SH-SY5Y (cell line): Measurements from ENCODE around the gene MCM7.
A peak's percentile ranks its signal among the peaks of the same experiment; 100 is the strongest.

Experiments
- GATA2 ChIP-seq: IDR thresholded peaks from 2 replicates; pipeline ENCODE4 v1.6.1; 2011; ENCODE audit warnings: mild to moderate bottlenecking, low read depth, low read length
- GATA3 ChIP-seq: IDR thresholded peaks from 2 replicates; pipeline ENCODE4 v1.6.1; 2011; ENCODE audit warnings: low read depth, mild to moderate bottlenecking, low read length, moderate library complexity

MCM7 gene

DNA sequence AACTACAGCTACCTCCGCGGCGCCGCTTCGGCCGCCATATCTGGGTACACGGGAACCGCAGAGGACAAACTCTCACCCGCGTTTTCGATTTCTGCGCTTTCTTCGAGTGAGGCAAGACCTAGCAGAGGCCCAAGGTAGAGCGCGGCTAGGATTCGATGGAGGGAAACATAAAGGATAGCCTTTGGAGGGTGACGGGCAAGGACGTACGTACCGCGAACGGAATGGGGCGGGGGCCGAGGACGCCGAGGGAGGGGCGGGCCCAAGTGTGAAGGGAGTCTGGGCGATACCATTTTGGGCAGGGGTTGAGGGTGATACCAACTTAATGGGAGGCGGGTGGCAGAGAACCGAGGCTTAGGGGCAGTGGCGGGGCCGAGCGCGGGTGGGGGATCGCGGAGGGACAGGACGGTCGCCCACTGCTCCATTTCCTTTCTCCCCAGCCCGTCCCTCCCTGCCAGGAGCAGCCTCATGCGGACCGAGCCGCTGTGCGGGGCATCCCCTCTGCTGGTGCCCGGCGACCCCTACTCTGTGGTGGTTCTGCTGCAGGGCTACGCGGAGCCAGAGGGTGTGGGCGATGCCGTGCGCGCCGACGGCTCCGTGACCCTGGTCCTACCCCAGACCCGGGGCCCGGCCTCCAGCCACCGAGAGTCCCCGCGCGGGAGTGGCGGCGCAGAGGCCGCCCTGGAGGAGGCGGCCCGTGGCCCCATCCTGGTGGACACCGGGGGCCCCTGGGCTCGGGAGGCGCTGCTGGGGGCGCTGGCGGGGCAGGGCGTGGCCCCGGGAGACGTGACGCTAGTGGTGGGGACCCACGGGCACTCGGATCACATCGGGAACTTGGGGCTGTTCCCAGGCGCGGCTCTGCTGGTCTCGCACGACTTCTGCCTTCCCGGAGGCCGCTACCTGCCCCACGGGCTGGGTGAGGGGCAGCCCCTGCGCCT lies 26.0 kb upstream of the MCM7 start, which contains the start of gene MBLAC1:
TSS of gene MBLAC1 (plus strand) at position 37 of the 935 bp plus-strand sequence. CDS start at position 466, 429 bp downstream.
- TF ChIP-seq GATA3 (no peak), GATA2 (no peak)

DNA sequence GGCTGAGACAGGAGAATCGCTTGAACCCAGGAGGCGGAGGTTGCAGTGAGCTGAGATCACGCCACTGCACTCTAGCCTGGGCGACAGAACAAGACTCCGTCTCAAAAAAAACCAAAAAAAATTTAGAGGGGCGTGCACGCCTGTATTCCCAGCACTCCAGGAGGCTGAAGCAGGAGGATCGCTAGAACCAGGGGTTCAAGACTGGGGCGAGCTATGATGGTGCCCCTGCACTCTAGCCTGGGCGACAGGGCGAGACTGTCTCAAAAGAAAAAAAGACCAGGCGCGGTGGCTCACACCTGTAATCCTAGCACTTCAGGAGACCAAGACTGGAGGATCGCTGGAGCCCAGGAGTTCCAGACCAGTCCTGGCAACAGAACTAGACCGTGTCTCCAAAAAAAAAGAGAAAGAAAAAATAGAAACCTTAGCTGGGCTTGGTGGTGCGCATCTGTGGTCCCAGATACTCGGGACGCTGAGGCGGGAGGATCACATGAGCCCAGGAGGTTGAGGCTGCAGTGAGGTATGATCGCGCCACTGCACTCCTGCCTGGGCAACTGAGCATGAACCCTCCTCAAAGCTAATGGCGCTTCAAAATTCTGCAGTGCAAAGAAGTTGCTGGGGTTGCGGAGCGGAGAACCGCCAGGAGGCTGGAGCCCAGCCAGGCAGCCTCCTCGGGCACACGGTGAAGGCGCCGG lies 25.2 kb upstream of the MCM7 start:
- no peak for TF ChIP-seq GATA2
- no peak for TF ChIP-seq GATA3

DNA sequence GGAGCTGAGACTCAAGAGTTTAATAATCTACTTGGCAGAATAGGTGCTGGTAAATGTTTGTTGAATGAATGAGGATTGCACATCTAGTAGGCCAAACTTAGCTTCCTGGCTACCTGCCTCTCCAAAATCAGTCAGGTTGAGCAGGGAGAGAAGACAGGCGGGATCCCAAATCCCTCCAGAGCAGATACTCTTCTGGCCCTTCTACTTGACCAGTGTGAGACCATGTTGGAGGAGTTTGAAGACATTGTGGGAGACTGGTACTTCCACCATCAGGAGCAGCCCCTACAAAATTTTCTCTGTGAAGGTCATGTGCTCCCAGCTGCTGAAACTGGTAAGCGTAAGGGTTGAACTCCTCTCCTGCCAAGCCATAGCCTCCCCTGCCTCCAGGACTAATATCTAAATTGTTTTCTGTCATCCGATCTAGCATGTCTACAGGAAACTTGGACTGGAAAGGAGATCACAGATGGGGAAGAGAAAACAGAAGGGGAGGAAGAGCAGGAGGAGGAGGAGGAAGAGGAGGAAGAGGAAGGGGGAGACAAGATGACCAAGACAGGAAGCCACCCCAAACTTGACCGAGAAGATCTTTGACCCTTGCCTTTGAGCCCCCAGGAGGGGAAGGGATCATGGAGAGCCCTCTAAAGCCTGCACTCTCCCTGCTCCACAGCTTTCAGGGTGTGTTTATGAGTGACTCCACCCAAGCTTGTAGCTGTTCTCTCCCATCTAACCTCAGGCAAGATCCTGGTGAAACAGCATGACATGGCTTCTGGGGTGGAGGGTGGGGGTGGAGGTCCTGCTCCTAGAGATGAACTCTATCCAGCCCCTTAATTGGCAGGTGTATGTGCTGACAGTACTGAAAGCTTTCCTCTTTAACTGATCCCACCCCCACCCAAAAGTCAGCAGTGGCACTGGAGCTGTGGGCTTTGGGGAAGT lies 23.4 kb upstream of the MCM7 start:
- TF ChIP-seq GATA3: no peak
- no peak for TF ChIP-seq GATA2

DNA sequence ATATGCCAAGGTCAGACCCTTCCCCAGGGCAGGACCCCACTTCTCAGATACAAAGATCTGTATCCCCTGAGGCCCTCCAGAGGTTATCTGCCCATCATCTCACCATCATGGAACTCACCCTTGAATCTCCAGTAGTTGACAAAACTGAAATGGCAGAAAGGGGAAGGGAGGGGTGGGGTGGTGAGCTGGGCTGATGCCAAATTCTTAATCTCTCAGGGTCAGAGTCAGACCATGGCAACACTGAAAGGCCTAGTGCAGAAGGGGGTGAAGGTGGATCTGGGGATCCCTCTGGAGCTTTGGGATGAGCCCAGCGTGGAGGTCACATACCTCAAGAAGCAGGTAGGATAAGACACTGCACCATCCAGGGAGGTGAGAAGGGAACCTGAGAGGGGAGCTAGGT lies 21.4 kb upstream of the MCM7 start:
- no peak for TF ChIP-seq GATA2
- no peak for TF ChIP-seq GATA3

DNA sequence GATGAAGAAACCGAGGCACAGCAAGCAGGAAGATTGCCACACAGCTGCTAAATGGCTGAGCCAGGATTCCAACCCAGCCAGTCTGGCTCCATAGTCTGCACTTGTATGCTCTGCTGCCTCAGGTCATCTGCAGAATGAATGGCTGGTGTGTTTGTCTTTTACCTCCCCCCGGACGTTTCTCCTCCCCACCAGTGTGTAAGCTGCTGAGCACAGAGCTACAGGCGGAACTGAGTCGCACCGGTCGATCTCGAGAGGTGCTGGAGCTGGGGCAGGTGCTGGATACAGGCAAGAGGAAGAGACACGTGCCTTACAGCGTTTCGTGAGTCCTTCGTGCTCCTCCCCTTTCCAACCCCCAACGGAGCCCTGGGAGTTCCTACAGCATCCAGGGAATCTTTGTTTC lies 20.9 kb upstream of the MCM7 start:
- no peak for TF ChIP-seq GATA3
- TF ChIP-seq GATA2: no peak

DNA sequence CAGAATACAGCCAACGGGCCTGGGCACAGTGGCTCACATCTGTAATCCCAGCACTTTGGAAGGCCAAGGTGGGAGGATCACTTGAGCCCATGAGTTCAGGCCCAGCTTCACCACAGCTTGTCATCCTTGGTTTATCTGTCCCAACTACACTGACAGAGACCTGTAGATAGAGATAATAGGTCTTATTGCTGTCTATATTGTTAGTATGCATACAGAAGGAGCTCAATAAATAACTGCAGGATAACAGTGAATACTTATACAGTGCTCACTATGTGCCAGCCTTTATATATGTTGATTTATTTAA lies 19.5 kb upstream of the MCM7 start:
- TF ChIP-seq GATA2 (no peak), GATA3 (no peak)

DNA sequence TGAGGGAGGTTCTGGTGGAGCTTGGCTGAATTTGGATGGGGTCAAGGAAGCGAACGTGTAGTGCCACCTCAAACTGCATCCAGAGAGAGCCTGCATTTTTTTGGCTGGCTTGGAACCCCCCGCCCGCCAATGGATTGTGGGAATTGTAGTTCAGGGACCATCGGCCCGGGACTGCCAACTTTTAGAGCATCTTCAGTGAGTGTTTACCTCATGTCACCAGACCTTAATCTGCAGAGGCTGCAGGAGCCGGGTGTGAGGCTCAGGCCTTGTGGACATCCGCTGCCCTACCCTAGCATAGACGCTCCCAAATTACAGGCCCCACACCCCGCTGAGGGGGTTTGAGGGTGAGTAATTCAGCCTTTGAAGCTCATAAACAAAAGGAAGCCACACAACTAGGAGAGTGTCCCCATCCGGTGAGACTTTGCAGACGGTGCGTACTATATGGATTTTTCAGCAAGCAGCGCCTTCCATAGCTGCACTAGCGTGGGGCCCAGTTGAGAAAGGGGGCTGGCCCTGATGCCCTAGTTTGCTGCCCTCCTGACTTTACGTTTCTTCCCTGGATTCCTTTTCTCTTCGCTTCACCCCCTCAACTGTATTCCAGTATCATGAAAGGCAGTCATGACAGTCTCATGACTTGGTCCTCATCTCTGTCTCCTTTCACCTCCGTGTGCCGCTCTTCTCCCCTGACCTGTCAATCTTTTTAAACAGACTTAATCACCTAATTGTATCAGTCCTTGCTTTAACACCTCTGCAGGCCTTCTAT lies 19.0 kb upstream of the MCM7 start:
- no peak for TF ChIP-seq GATA3
- TF ChIP-seq GATA2: no peak

DNA sequence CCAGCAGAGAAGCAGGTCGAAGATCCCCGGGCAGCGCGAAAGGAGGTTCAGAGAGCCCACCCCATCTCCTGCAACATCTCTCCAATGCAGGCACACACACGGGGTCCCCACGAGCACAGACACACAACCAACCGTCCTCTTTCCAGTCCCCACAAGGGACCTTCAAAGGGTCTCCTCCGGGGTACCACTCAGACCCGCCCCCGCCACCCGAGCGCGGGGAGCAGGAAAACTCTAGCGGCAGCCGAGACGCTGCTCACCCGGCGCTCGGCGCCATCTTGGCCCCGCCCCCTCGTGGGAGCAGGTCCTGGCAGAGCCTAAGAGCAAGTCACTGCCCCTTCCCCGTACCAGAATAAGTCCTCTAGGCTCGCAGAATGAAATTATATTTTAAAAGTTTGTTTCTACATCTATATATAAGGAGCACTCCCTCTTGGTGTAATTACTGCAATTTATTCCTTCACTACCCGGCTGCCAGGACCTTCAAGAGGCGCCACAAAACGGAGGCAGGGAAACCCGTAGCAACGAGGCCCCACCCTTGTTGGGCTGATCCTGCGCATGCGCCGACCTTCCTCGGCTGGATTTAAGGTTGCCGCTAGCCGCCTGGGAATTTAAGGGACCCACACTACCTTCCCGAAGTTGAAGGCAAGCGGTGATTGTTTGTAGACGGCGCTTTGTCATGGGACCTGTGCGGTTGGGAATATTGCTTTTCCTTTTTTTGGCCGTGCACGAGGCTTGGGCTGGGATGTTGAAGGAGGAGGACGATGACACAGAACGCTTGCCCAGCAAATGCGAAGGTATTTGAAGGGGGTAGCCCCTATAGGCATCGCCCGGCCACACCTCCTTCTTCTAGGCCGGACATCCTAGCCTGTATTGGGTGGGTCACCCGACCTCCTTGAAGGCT lies 18.1 kb upstream of the MCM7 start, which contains the start of the genes CNPY4 and TAF6:
TSS of gene CNPY4 (plus strand) at position 563 of the 898 bp plus-strand sequence. CDS start at position 674, 111 bp downstream.
TSS of gene TAF6 (minus strand) at position 287 of the 898 bp plus-strand sequence. CDS start 5,149 bp downstream, outside the sequence.
- peak; percentile 56; the same call in 1 of the 2 replicates for TF ChIP-seq GATA2
- no peak for TF ChIP-seq GATA3

DNA sequence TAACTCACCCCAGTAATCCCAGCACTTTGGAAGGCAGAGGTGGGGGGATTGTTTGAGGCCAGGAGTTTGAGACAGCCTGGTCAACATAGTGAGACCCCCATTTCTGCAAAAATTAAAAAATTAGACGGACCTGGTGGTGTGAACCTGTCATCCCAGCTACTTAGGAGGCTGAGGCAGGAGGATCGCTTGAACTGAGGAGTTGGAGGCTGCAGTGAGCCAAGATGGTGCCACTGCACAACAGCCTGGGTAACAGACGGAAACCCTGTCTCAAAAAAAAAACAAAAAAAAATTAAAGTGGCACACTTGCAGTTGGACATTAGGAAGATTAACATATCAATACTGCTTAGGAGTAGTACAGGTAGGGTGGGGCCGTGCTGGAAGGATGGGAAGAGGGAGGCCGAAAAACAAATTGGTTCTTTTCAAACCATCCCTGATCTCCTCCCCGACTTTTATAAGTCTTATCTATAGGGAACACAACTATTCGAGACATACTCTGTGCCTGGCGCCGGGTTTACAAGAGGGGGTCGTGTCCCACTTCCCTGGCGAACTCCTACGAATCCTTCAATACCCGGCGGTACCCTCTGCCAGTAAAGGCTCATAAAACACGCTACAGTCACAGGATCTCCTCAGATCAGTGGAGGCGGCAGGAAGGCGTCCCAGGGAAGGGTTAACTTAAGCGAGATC lies 17.3 kb upstream of the MCM7 start:
- no peak for TF ChIP-seq GATA2
- TF ChIP-seq GATA3: no peak

DNA sequence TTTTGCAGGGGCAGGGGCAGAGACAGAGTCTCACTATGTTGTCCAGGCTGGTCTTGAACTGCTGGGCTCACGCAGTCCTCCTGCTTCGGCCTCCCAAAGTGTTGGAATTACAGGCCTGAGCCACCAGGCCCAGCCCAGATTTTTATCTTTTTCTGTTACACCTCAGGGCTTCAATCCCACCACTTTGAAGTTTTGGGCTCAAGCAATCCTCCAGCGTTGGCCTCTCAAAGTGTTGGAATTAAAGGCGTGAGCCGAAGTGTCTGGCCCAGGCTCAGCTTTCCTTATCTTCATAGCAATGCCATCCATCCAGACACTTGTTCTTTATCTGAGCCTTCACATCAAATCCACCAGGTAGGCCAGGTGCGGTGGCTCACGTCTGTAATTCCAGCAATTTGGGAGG lies 13.8 kb upstream of the MCM7 start:
- TF ChIP-seq GATA2: no peak
- no peak for TF ChIP-seq GATA3

DNA sequence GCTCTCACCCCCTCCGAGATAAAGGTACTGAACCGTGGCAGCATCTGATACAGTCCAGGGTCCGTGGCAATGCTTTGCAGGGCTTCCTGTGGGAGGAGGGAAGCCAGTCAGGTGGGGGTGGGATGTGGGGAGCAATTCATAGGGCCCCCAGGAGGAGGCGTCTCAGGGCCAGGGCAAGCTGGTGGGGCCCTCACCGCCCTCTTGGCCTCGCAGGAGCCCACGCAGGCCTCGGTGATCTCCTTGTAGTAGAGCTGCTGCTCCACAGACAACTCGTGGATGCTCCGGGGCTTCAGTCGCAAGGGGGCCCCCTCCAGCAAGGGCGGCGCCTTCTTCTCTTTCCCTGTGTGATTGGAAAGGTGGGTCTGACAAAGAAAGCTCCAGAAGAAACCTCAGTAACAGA lies 10.7 kb upstream of the MCM7 start:
- TF ChIP-seq GATA3 (no peak), GATA2 (no peak)

DNA sequence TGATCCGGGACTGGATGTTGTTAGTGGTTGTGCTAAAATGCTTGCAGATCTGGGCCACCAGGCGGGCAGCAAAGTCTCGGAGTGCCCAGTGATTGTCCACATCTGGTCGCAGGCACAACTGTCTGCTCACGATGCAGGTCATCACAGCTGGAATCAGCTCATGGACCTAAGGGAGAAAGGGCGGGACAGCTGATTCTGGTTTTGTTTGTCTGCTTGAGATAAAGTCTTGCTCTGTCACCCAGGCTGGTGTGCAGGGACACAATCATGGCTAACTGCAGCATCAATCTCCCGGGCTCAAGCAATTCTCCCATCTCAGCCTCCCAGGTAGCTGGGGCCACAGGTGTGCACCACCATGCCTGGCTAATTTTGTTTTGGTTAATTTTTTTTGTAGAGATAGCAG lies 10.0 kb upstream of the MCM7 start:
- TF ChIP-seq GATA2 (no peak), GATA3 (no peak)

DNA sequence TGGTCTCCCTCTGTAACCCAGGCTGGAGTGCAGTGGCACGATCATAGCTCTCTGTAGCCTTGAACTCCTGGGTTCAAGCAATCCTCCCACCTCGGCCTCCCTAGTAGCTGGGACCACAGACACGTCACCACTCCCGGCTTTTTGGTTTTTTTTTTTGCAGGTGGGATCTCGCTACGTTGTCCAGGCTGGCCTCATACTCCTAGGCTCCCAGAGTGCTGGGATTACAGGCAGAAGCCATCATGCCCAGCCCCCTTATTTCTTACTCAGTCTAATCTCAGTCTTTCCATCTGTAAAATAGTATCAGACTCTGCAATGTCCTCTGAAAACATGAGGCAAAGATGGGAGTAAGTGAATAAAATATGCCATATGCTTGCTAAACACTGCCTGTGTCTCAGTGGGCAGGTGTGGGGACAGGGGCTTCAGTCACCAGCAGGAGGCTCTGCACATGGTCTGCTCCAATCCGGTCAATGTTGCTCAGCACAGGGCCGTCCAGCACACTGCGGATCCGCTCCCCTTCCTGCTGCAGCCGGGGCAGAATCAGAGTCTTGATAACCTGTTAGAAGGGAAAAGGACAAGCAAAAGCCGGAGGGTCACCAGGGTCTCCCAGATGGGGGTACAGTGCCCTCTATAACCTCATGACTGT lies 8.4 kb upstream of the MCM7 start:
- TF ChIP-seq GATA3 (no peak), GATA2 (no peak)
